GM19438 (cell line): Measurements from ENCODE around the gene WIPF2.

Experiments used
- ATAC-seq: cut with Tn5 transposase; IDR thresholded peaks from one replicate; pipeline ENCODE4 v1.9.1; 2021; ENCODE audit warnings: low read depth; ENCODE audit not compliant: unreplicated experiment

WIPF2 gene

GRCh38 chr17:40218740-40219593 is at the start of gene WIPF2:
WIPF2 (plus strand) TSS chr17:40219304; CDS start chr17:40256460, 37,156 bp downstream.
- ATAC-seq, result peak; percentile 81

GRCh38 chr17:40170325-40170724 is 48.8 kb upstream of the WIPF2 start:
- ATAC-seq, result no peak

- ATAC-seq, result no peak
Observed at GRCh38 chr17:40171750-40172149, 47.4 kb upstream of the WIPF2 start.

GRCh38 chr17:40173091-40173777 is 45.9 kb upstream of the WIPF2 start:
- ATAC-seq, result no peak

GRCh38 chr17:40173778-40174135 is 45.3 kb upstream of the WIPF2 start:
- ATAC-seq, result no peak

- ATAC-seq, result no peak
Observed at GRCh38 chr17:40174514-40174913, 44.6 kb upstream of the WIPF2 start.

GRCh38 chr17:40175928-40176753 is 43.0 kb upstream of the WIPF2 start:
- no peak for ATAC-seq

- ATAC-seq, result no peak
Observed at GRCh38 chr17:40176754-40177110, 42.4 kb upstream of the WIPF2 start.

GRCh38 chr17:40177275-40177874 is 41.7 kb upstream of the WIPF2 start, which contains the start of gene RAPGEFL1:
RAPGEFL1 (plus strand) TSS chr17:40177470; CDS start chr17:40177862, 392 bp downstream.
- no peak for ATAC-seq

- ATAC-seq, result no peak
Observed at GRCh38 chr17:40178021-40178601, 41.0 kb upstream of the WIPF2 start.

- no peak for ATAC-seq
Observed at GRCh38 chr17:40178660-40179059, 40.4 kb upstream of the WIPF2 start.

- ATAC-seq, result no peak
Observed at GRCh38 chr17:40179923-40180659, 39.0 kb upstream of the WIPF2 start.

- no peak for ATAC-seq
Observed at GRCh38 chr17:40180694-40181093, 38.4 kb upstream of the WIPF2 start.

GRCh38 chr17:40181205-40181604 is 37.9 kb upstream of the WIPF2 start:
- ATAC-seq, result no peak

GRCh38 chr17:40182606-40183005 is 36.5 kb upstream of the WIPF2 start:
- ATAC-seq, result no peak

- ATAC-seq, result no peak
Observed at GRCh38 chr17:40187238-40187637, 31.9 kb upstream of the WIPF2 start.

- no peak for ATAC-seq
Observed at GRCh38 chr17:40188694-40189093, 30.4 kb upstream of the WIPF2 start.

- no peak for ATAC-seq
Observed at GRCh38 chr17:40190197-40191021, 28.7 kb upstream of the WIPF2 start.
